HepG2 (cell line): Measurements from ENCODE around the gene NEURL2. TPM values are rescaled to one million over a fixed set of nuclear protein-coding genes. Genes with fewer than 3 reads are reported as not detected.

Source experiments
- ATAC-seq: fragments of 200-7000 bp; cut with Tn5 transposase; 3 replicates; pipeline ENCODE4 v1.9.1; 2020; ENCODE audit warnings: mild to moderate bottlenecking, moderate library complexity
- BruUV-seq: library from RNA; stranded (reverse); fragments of 400-500 nt; replicated peaks from 2 replicates; lab custom pipeline; 2021; lab: Mats Ljungman, UMichigan
- CTCF ChIA-PET: fragments of 300-600 bp; formaldehyde crosslinking; extraction: SDS; loops from one replicate; lab custom pipeline; 2021; ENCODE audit warnings: low total read pairs, inconsistent platforms, low intra/inter-chr PET ratio; lab: Yijun Ruan, JAX
- POLR2A ChIA-PET: fragments of 350-600 bp; sonication (Branson Sonifier 250); formaldehyde crosslinking; loops from one replicate; lab custom pipeline; 2020; ENCODE audit warnings: antibody characterized with exemption, inconsistent platforms; lab: Yijun Ruan, JAX
- DNase-seq: peaks from one replicate; pipeline ENCODE4 v3.0.0-alpha.2; 2015; ENCODE audit warnings: low spot score
- FAIRE-seq: peaks from 3 replicates; lab custom pipeline; 2011; peaks lifted over from hg19 to GRCh38; lab: Jason Lieb, UNC
- H2AFZ ChIP-seq: one replicate; pipeline ENCODE4 v1.6.1; 2011; ENCODE audit warnings: low read length, inconsistent platforms
- H3K27ac ChIP-seq: fragments of 300-600 bp; 3 replicates; pipeline ENCODE4 v1.8.0; 2011; ENCODE audit warnings: mixed run types, mild to moderate bottlenecking, mixed read lengths, low read length, inconsistent platforms; ENCODE audit not compliant: insufficient read depth; ENCODE audit errors: extremely low read length
- H3K27me3 ChIP-seq, 2 experiments: fragments of 200-600 bp in 1 of 2; 2 replicates in 1 of 2; 3 replicates in 1 of 2; pipeline versions ENCODE4 v1.6.0 to v1.8.0; 2011; ENCODE audit warnings: low read length in 2 of 2, mild to moderate bottlenecking in 2 of 2, moderate library complexity in 2 of 2, inconsistent platforms in 1 of 2; ENCODE audit not compliant: insufficient read depth in 2 of 2, control insufficient read depth in 1 of 2
- H3K36me3 ChIP-seq, 2 experiments: fragments of 200-600 bp in 1 of 2; replicated peaks in 1 of 2; 2 replicates in 1 of 2; 3 replicates in 1 of 2; pipeline versions ENCODE4 v1.5.1 to v1.8.0; 2011; ENCODE audit warnings: low read length in 2 of 2, inconsistent platforms in 1 of 2; ENCODE audit not compliant: insufficient read depth in 2 of 2, control insufficient read depth in 1 of 2
- H3K4me1 ChIP-seq: 2 replicates; pipeline ENCODE4 v1.5.1; 2012; ENCODE audit warnings: low read length, inconsistent platforms; ENCODE audit not compliant: insufficient read depth
- H3K4me2 ChIP-seq: 2 replicates; pipeline ENCODE4 v1.6.0; 2011; ENCODE audit warnings: low read depth, low read length, inconsistent platforms
- H3K4me3 ChIP-seq, 3 experiments: fragments of 200-600 bp in 1 of 3; sonication (generic), shearing (Covaris generic) in 1 of 3; replicated peaks in 1 of 3; 2 replicates each; pipeline ENCODE4 v1.5.1; 2011 to 2016; ENCODE audit warnings: low read length in 3 of 3, inconsistent platforms in 2 of 3, low read depth in 2 of 3, mild to moderate bottlenecking in 2 of 3, control low read depth in 1 of 3, mixed read lengths in 1 of 3; ENCODE audit not compliant: insufficient read depth in 1 of 3
- H3K79me2 ChIP-seq: one replicate; pipeline ENCODE4 v1.6.1; 2011; ENCODE audit warnings: low read length, inconsistent platforms; ENCODE audit not compliant: insufficient read depth
- H3K9ac ChIP-seq: 2 replicates; pipeline ENCODE4 v1.6.0; 2011; ENCODE audit warnings: mild to moderate bottlenecking, low read depth, low read length, inconsistent platforms; ENCODE audit not compliant: insufficient read depth
- H3K9me3 ChIP-seq: 2 replicates; pipeline ENCODE4 v1.5.1; 2012; ENCODE audit warnings: mild to moderate bottlenecking, low read length
- H4K20me1 ChIP-seq: 2 replicates; pipeline ENCODE4 v1.6.0; 2011; ENCODE audit warnings: inconsistent platforms, mild to moderate bottlenecking, low read length, moderate library complexity; ENCODE audit not compliant: insufficient read depth
- HNF1A ChIP-seq, 2 experiments: sonication (generic) in 1 of 2; formaldehyde crosslinking in 1 of 2; IDR thresholded peaks; 2 replicates each; pipeline versions ENCODE4 v1.4.0 to v1.6.1; 2016 to 2020; ENCODE audit warnings: borderline replicate concordance in 1 of 2, low read depth in 1 of 2, mild to moderate bottlenecking in 1 of 2, missing genetic modification reagents in 1 of 2
- MBNL3 ChIP-seq: fragments of 250-450 bp; sonication (Bioruptor Pico); conservative IDR thresholded peaks from 2 replicates; pipeline ENCODE4 v1.8.0; 2022; ENCODE audit warnings: mild to moderate bottlenecking, inconsistent platforms
- REPIN1 ChIP-seq: sonication (generic); formaldehyde crosslinking; IDR thresholded peaks from 2 replicates; pipeline ENCODE4 v1.8.0; 2022; ENCODE audit warnings: missing genetic modification reagents, low read depth, mild to moderate bottlenecking, borderline replicate concordance
- RXRA ChIP-seq: sonication (generic); formaldehyde crosslinking; IDR thresholded peaks from 2 replicates; pipeline ENCODE4 v1.5.1; 2020; ENCODE audit warnings: missing genetic modification reagents
- ZBTB46 ChIP-seq: sonication (generic); formaldehyde crosslinking; IDR thresholded peaks from 2 replicates; pipeline ENCODE4 v1.4.0; 2020; ENCODE audit warnings: mild to moderate bottlenecking, missing genetic modification reagents, borderline replicate concordance
- ZNF598 ChIP-seq: sonication (generic); formaldehyde crosslinking; IDR thresholded peaks from 2 replicates; pipeline ENCODE4 v1.5.1; 2020; ENCODE audit warnings: mild to moderate bottlenecking, missing genetic modification reagents, borderline replicate concordance
- ZNF746 ChIP-seq: sonication (generic); formaldehyde crosslinking; IDR thresholded peaks from 2 replicates; pipeline ENCODE4 v1.8.0; 2022; ENCODE audit warnings: mild to moderate bottlenecking, missing genetic modification reagents
- WGBS: methylation state at CpG from one replicate; pipeline ENCODE4 v1.1.6; 2017; ENCODE audit warnings: low lambda C conversion rate; 5-methylcytosine and 5-hydroxymethylcytosine counted together
- in situ Hi-C: cut with HindIII; loops from 2 replicates; pipeline ENCODE4 v1.10.0; 2017; ENCODE audit warnings: low pct_unique_long_range_greater_than_20kb; ENCODE audit not compliant: extremely low pct_ligation_motif_present
- intact Hi-C: fragments of 100-400 bp; cut with micrococcal nuclease; formaldehyde crosslinking; loops from one replicate; pipeline ENCODE4 v1.10.0; 2022; ENCODE audit not compliant: unreplicated experiment
- polyA plus RNA-seq, 8 experiments: library from polyadenylated mRNA; depleted of rRNA in 3 of 8; stranded (reverse) in 7 of 8; unstranded in 1 of 8; fragments of >200 nt; fragmentation: Illumina TruSeq in 4 of 8; extraction: Trizol in 4 of 8; gene quantifications; 2 replicates each; pipeline versions ENCODE4 v1.2.1 to v1.2.3, GENCODE V29; 2011 to 2016; ENCODE audit warnings: low read depth in 4 of 8, missing spikeins in 1 of 8, mixed read lengths in 1 of 8; ENCODE audit not compliant: insufficient read depth in 1 of 8
- total RNA-seq, 5 experiments: library from RNA; depleted of rRNA; stranded (reverse); fragments of >200 nt; fragmentation: Illumina TruSeq; extraction: Trizol; gene quantifications; 2 replicates each; pipeline ENCODE4 v1.2.3, GENCODE V29; 2016; ENCODE audit warnings: low read depth in 1 of 5

Gene NEURL2
- total and polyA plus RNA-seq, 2 of the 13 experiments (the other 11 are each of a cell fraction or from before 2014, with no cell fraction given) = 7.2 to 9.7 TPM

- no peak for TF ChIP-seq ZBTB46
- 0 out of 2 replicates have a peak, but pooled peaks have one; percentile 46 for TF ChIP-seq ZNF598 (CRISPR knock-in tag)
Measured at GRCh38 chr20:45917790-45918141, 26.8 kb upstream of the NEURL2 start (continued).

GRCh38 chr20:45913116-45913515 lies 22.1 kb upstream of the NEURL2 start:
- 73% methylated on average over 5 of the region's 5 CpGs for WGBS
- Histone ChIP-seq H3K4me2 (no peak overlapping the region), H3K9ac (no peak overlapping the region), H3K27ac (no peak overlapping the region), H3K4me1 (peaks cover 65% of the 10 kb centered on the region), H3K27me3 (peaks cover 0 to 8% of the 10 kb centered on the region in 2 experiments; a peak in 3 of 5 replicates), H3K79me2 (no peaks in the 10 kb centered on the region), H2AFZ (no peak overlapping the region), H3K4me3 (no peak overlapping the region), H3K36me3 (no peaks in the 10 kb centered on the region), H4K20me1 (no peaks in the 10 kb centered on the region), H3K9me3 (no peaks in the 10 kb centered on the region)
- FAIRE-seq = no peak
- in situ Hi-C loops = no loop called here
- intact Hi-C loops = no loop called here
- BruUV-seq = no TSS peak
- POLR2A ChIA-PET = interaction anchor here (1.3 kb wide), 1 partner anchor 11 kb away, joined by 3 read pairs; no protein-coding TSS in a partner anchor
- no peak for DNase-seq
- CTCF ChIA-PET = no interaction called here
- TF ChIP-seq RXRA (CRISPR knock-in tag) = no peak
- no peak for TF ChIP-seq ZNF746 (CRISPR knock-in tag)
- TF ChIP-seq HNF1A (IDR thresholded peaks at IDR 0.05; ENCODE audit: low read depth) = no peak
- no peak for TF ChIP-seq HNF1A (CRISPR knock-in tag; IDR thresholded peaks at IDR 0.05; ENCODE audit: borderline replicate concordance)
- TF ChIP-seq MBNL3 = no peak
- TF ChIP-seq REPIN1 (CRISPR knock-in tag) = no peak
- ATAC-seq = no peak
